Right lobe of liver (tissue), 4 donors: ENCODE results near the gene UNC80.

Experiments
- CTCF ChIP-seq, 4 donors: fragments of 200-600 bp in 3 of 4; fragments of 450-650 bp in 1 of 4; IDR thresholded peaks; one replicate each; pipeline versions ENCODE4 v1.5.1 to v1.8.0; 2016 to 2022; ENCODE audit warnings: antibody characterized with exemption in 4 of 4, mild to moderate bottlenecking in 2 of 4
- POLR2A ChIP-seq: fragments of 450-650 bp; IDR thresholded peaks from one replicate; pipeline ENCODE4 v1.6.1; 2017; ENCODE audit warnings: antibody characterized with exemption, mild to moderate bottlenecking
- donor health status: DM: no; HTN: no; CAD: no.
- donor health status: DM: no; HTN: no; CAD: no.
- donor health status: DM: no; HTN: yes; CAD: no.

GRCh38 chr2:209942936-209943605 lies 171.4 kb downstream of the UNC80 start:
- TF ChIP-seq POLR2A (no peak), CTCF (IDR thresholded peaks at IDR 0.05) (no peak)
